SK-N-SH treated with all-trans-retinoic acid at 6 μM for 48 hours (cell line): ENCODE data around the gene FCER2.

Experiments used
- ATAC-seq: fragments of 200-7000 bp; cut with Tn5 transposase; 3 replicates; pipeline ENCODE4 v1.9.1; 2020; ENCODE audit warnings: mild to moderate bottlenecking, moderate library complexity
- ARNTL ChIP-seq: fragments of 450-650 bp; formaldehyde crosslinking; IDR thresholded peaks from 2 replicates; pipeline ENCODE4 v1.5.0; 2020; ENCODE audit warnings: low read depth, mild to moderate bottlenecking, moderate library complexity, borderline replicate concordance
- BACH2 ChIP-seq: fragments of 250-450 bp; sonication (Bioruptor Pico); IDR thresholded peaks from 2 replicates; pipeline ENCODE4 v1.9.0; 2021; ENCODE audit warnings: mild to moderate bottlenecking, borderline replicate concordance
- CREB5 ChIP-seq: fragments of 250-450 bp; sonication (Bioruptor Pico); IDR thresholded peaks from 2 replicates; pipeline ENCODE4 v1.5.1; 2020; ENCODE audit warnings: low read depth, mild to moderate bottlenecking, moderate library complexity
- CSDC2 ChIP-seq: fragments of 250-450 bp; sonication (Bioruptor Pico); IDR thresholded peaks from 2 replicates; pipeline ENCODE4 v1.5.0; 2020; ENCODE audit warnings: mild to moderate bottlenecking, moderate library complexity
- ESRRG ChIP-seq: fragments of 250-450 bp; sonication (Bioruptor Pico); IDR thresholded peaks from 2 replicates; pipeline ENCODE4 v1.6.1; 2021; ENCODE audit warnings: mild to moderate bottlenecking
- GLIS3 ChIP-seq: fragments of 250-450 bp; sonication (Bioruptor Pico); IDR thresholded peaks from 2 replicates; pipeline ENCODE4 v1.5.0; 2020; ENCODE audit warnings: mild to moderate bottlenecking, moderate library complexity
- ISL1 ChIP-seq: fragments of 250-450 bp; sonication (Bioruptor Pico); IDR thresholded peaks from 2 replicates; pipeline ENCODE4 v2.1.2; 2022; ENCODE audit warnings: mild to moderate bottlenecking, moderate library complexity
- OSR1 ChIP-seq: fragments of 250-450 bp; sonication (Bioruptor Pico); IDR thresholded peaks from 2 replicates; pipeline ENCODE4 v1.8.0; 2022; ENCODE audit warnings: moderate library complexity, mild to moderate bottlenecking, inconsistent platforms
- POU6F1 ChIP-seq: fragments of 250-450 bp; sonication (Bioruptor Pico); IDR thresholded peaks from 2 replicates; pipeline ENCODE4 v1.8.0; 2021; ENCODE audit warnings: low read depth, mild to moderate bottlenecking, moderate library complexity, borderline replicate concordance
- PPARA ChIP-seq: fragments of 250-450 bp; sonication (Bioruptor Pico); IDR thresholded peaks from 2 replicates; pipeline ENCODE4 v1.5.0; 2020; ENCODE audit warnings: mild to moderate bottlenecking, borderline replicate concordance
- RARB ChIP-seq: fragments of 250-450 bp; sonication (Bioruptor Pico); IDR thresholded peaks from 2 replicates; pipeline ENCODE4 v1.8.0; 2021; ENCODE audit warnings: mild to moderate bottlenecking, moderate library complexity
- TCF4 ChIP-seq: fragments of 250-450 bp; sonication (Bioruptor Pico); IDR thresholded peaks from 2 replicates; pipeline ENCODE4 v1.8.0; 2021; ENCODE audit warnings: mild to moderate bottlenecking, moderate library complexity, borderline replicate concordance
- TOX ChIP-seq: fragments of 250-450 bp; sonication (Bioruptor Pico); IDR thresholded peaks from 2 replicates; pipeline ENCODE4 v1.8.0; 2021; ENCODE audit warnings: mild to moderate bottlenecking, moderate library complexity, borderline replicate concordance
- ZC3H10 ChIP-seq: fragments of 250-450 bp; sonication (Bioruptor Pico); IDR thresholded peaks from 2 replicates; pipeline ENCODE4 v1.5.1; 2021; ENCODE audit warnings: mild to moderate bottlenecking, moderate library complexity
- ZFP3 ChIP-seq: fragments of 250-450 bp; sonication (Bioruptor Pico); IDR thresholded peaks from 2 replicates; pipeline ENCODE4 v1.5.0; 2020; ENCODE audit warnings: mild to moderate bottlenecking, moderate library complexity
- ZNF565 ChIP-seq: fragments of 450-650 bp; formaldehyde crosslinking; conservative IDR thresholded peaks from 2 replicates; pipeline ENCODE4 v1.5.0; 2020; ENCODE audit warnings: low read depth, mild to moderate bottlenecking, moderate library complexity
- ZNF70 ChIP-seq: fragments of 450-650 bp; formaldehyde crosslinking; IDR thresholded peaks from 2 replicates; pipeline ENCODE4 v1.5.0; 2020; ENCODE audit warnings: mild to moderate bottlenecking, moderate library complexity
- ZNF8 ChIP-seq: fragments of 450-650 bp; formaldehyde crosslinking; IDR thresholded peaks from 2 replicates; pipeline ENCODE4 v1.5.0; 2020; ENCODE audit warnings: mild to moderate bottlenecking, moderate library complexity
- TF ChIP-seq, protein P1 (sequence below): fragments of 250-450 bp; sonication (Bioruptor Pico); IDR thresholded peaks from 2 replicates; pipeline ENCODE4 v1.8.0; 2020; ENCODE audit warnings: mild to moderate bottlenecking, moderate library complexity, borderline replicate concordance
- TF ChIP-seq, protein P2 (sequence below): fragments of 250-450 bp; sonication (Bioruptor Pico); IDR thresholded peaks from 2 replicates; pipeline ENCODE4 v1.5.1; 2021; ENCODE audit warnings: mild to moderate bottlenecking, moderate library complexity

FCER2 gene

DNA sequence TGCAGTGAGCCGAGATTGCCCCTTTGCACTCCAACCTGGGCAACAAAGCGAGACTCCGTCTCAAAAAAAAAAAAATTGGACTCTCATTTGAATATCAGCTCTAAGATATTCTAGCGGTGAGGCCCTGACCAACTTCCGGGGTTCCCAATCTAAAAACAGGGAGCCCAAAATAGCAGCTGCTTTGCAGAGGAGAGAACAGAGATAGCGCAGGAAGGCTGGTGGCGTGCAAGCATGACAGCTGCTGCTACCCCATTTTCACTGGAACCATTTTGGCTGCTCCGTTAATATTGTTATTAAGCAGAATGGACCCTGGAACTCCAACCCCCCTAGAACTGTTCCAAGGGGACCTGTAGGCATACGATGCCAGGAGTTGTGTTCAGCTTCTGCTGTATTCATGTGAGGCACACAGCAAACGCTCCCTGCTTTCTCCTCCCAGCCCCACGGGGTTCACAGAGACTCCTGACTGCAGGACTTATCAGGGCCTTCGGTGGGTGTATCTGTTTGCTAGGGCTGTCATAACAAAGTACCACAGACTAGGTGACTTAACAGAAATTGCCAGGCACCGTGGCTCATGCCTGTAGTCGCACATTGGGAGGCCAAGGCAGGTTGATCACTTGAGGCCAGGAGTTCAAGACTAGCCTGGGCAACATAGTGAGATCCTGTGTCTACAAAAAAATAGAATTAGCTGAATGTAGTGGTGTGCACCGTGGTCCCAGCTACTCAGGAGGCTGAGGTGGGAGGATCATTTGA lies 53.5 kb downstream of the FCER2 start:
- ATAC-seq: no peak
- TF ChIP-seq ZFP3 (no peak), ARNTL (no peak), ESRRG (CRISPR knock-in tag) (no peak), GLIS3 (no peak), ZNF8 (no peak), BACH2 (CRISPR knock-in tag) (no peak)

- TF ChIP-seq GLIS3 (no peak), POU6F1 (CRISPR knock-in tag) (no peak), TCF4 (no peak), ZNF70 (CRISPR knock-in tag) (no peak), TOX (no peak), RARB (CRISPR knock-in tag) (no peak), ZNF8 (no peak), ARNTL (no peak), ISL1 (CRISPR knock-in tag) (no peak), ZC3H10 (no peak), CREB5 (CRISPR knock-in tag) (no peak)
- no peak for ATAC-seq
These were observed 54.8 kb downstream of the FCER2 start for GRCh38 chr19:7647156-7647555.

GRCh38 chr19:7646426-7646700 lies 55.6 kb downstream of the FCER2 start:
- no peak for ATAC-seq
- no peak for TF ChIP-seq PPARA (CRISPR knock-in tag)
- TF ChIP-seq, all 23 proteins: peak for 0

DNA sequence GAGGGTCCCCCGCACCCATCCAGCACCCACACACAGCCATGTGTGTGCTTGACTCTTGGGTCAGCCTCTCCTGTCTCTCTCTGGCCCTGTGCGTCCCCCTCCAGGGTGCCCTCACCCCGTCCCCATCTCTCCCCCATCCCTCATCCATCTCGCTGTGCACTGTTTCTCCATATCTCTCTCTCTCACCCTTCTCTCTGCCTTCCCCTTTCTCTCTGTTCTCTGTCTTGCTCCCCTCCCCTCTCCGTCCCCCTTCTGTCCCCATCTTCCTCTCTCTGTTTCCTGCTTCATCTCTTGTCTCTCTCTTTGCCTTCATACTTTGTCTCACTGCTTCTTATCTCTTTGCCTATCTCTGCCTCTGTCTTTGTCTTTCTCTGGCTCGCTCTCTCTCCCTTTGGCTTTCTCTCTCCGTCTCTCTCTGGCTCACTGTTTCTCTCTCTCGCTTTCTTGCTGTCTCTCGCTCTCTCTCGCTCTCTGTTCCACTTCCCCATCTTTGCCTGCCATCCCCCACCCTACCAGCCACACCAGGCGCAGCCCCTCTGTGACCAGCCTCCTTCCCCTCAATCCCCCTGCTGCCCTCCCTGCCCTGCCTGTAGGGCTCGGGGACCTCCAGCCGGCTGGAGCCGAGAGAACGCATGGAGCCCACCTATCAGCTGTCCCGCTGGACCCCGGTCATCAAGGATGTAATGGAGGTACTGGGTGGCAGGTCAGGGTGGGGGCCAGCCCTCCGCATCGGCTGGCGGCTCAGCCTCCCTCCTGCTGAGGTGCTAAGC lies 56.1 kb downstream of the FCER2 start:
- no peak for ATAC-seq
- TF ChIP-seq BACH2 (CRISPR knock-in tag): no peak
- TF ChIP-seq ZNF70 (CRISPR knock-in tag): no peak
- TF ChIP-seq TCF4: no peak
- TF ChIP-seq ZFP3: no peak
- no peak for TF ChIP-seq ZNF565
- TF ChIP-seq TOX: no peak
- TF ChIP-seq OSR1 (CRISPR knock-in tag): no peak

DNA sequence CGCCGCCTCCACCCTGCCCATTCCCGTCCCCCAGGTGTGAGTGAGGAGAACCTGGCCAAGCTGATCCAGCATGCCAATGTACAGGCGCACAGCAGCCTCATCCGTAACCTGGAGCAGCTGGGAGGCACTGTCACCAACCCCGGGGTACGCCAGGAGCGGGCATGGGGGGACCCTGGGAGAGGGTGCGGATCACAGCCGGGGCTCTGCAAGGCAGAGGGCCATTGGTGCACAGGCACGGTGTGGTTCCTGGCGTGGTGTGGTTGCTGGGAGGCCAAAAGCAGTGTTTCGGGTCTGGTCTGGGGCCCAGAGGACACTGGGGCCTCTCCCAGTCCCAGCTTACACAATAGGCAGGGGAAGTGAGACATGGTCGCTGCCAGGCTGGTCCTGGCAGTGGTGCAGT lies 56.8 kb downstream of the FCER2 start:
- no peak for TF ChIP-seq ZNF565
- TF ChIP-seq BACH2 (CRISPR knock-in tag): no peak
- no peak for TF ChIP-seq CSDC2
- TF ChIP-seq, protein P1, sequence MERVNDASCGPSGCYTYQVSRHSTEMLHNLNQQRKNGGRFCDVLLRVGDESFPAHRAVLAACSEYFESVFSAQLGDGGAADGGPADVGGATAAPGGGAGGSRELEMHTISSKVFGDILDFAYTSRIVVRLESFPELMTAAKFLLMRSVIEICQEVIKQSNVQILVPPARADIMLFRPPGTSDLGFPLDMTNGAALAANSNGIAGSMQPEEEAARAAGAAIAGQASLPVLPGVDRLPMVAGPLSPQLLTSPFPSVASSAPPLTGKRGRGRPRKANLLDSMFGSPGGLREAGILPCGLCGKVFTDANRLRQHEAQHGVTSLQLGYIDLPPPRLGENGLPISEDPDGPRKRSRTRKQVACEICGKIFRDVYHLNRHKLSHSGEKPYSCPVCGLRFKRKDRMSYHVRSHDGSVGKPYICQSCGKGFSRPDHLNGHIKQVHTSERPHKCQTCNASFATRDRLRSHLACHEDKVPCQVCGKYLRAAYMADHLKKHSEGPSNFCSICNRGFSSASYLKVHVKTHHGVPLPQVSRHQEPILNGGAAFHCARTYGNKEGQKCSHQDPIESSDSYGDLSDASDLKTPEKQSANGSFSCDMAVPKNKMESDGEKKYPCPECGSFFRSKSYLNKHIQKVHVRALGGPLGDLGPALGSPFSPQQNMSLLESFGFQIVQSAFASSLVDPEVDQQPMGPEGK (CRISPR knock-in tag): no peak
- TF ChIP-seq ZNF8: no peak
- no peak for TF ChIP-seq ESRRG (CRISPR knock-in tag)
- TF ChIP-seq RARB (CRISPR knock-in tag): no peak
- no peak for TF ChIP-seq OSR1 (CRISPR knock-in tag)
- TF ChIP-seq GLIS3: no peak
- TF ChIP-seq POU6F1 (CRISPR knock-in tag): no peak
- TF ChIP-seq, protein P2, sequence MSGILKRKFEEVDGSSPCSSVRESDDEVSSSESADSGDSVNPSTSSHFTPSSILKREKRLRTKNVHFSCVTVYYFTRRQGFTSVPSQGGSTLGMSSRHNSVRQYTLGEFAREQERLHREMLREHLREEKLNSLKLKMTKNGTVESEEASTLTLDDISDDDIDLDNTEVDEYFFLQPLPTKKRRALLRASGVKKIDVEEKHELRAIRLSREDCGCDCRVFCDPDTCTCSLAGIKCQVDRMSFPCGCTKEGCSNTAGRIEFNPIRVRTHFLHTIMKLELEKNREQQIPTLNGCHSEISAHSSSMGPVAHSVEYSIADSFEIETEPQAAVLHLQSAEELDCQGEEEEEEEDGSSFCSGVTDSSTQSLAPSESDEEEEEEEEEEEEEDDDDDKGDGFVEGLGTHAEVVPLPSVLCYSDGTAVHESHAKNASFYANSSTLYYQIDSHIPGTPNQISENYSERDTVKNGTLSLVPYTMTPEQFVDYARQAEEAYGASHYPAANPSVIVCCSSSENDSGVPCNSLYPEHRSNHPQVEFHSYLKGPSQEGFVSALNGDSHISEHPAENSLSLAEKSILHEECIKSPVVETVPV: no peak
- no peak for TF ChIP-seq ZC3H10
- no peak for TF ChIP-seq ZNF70 (CRISPR knock-in tag)
- no peak for TF ChIP-seq PPARA (CRISPR knock-in tag)
- TF ChIP-seq ZFP3: no peak
- ATAC-seq: no peak
